Tibial nerve (tissue), 4 donors: ENCODE results near the gene KIR2DL1. TPM values are rescaled to one million over a fixed set of nuclear protein-coding genes. Genes with fewer than 3 reads are reported as not detected.

ENCODE experiments used
- DNase-seq, 2 donors: peaks; one replicate each; pipeline ENCODE4 v3.0.0-alpha.2; 2019; ENCODE audit warnings: low spot score in 2 of 2
- H3K27ac ChIP-seq, 4 donors: fragments of 200-600 bp; sonication (generic) in 3 of 4; one replicate each; pipeline ENCODE4 v1.5.1; 2017 to 2019; ENCODE audit warnings: mild to moderate bottlenecking in 1 of 4
- H3K27me3 ChIP-seq, 2 donors: fragments of 200-600 bp; sonication (generic) in 1 of 2; one replicate each; pipeline versions ENCODE4 v1.5.1 to v1.6.0; 2017 to 2019
- H3K36me3 ChIP-seq, 3 donors: fragments of 200-600 bp; sonication (generic); one replicate each; pipeline ENCODE4 v1.5.1; 2018 to 2019
- H3K4me1 ChIP-seq, 4 donors: fragments of 200-600 bp; sonication (generic) in 3 of 4; one replicate each; pipeline ENCODE4 v1.5.1; 2017 to 2019
- H3K4me3 ChIP-seq, 4 donors: fragments of 200-600 bp; sonication (generic) in 3 of 4; one replicate each; pipeline ENCODE4 v1.5.1; 2017 to 2019; ENCODE audit warnings: mild to moderate bottlenecking in 1 of 4, moderate library complexity in 1 of 4
- H3K9me3 ChIP-seq, 4 donors: fragments of 200-600 bp; sonication (generic) in 3 of 4; one replicate each; pipeline ENCODE4 v1.5.1; 2017 to 2019
- CTCF ChIP-seq, 5 experiments: fragments of 200-600 bp in 3 of 5; fragments of 450-650 bp in 2 of 5; sonication (generic) in 3 of 5; IDR thresholded peaks; one replicate each; pipeline ENCODE4 v1.5.1; 2016 to 2019; ENCODE audit warnings: antibody characterized with exemption in 5 of 5, mild to moderate bottlenecking in 3 of 5, moderate library complexity in 2 of 5
- EP300 ChIP-seq, 2 donors: sonication (generic); formaldehyde crosslinking; IDR thresholded peaks; one replicate each; pipeline ENCODE4 v1.6.1; 2017; ENCODE audit warnings: antibody characterized with exemption in 2 of 2, mild to moderate bottlenecking in 1 of 2
- POLR2A ChIP-seq, 2 donors: fragments of 450-650 bp; IDR thresholded peaks; one replicate each; pipeline ENCODE4 v1.6.1; 2017; ENCODE audit warnings: antibody characterized with exemption in 2 of 2, mild to moderate bottlenecking in 2 of 2, moderate library complexity in 2 of 2
- WGBS, 2 donors: methylation state at CpG; one replicate each; pipeline ENCODE4 v1.1.5; 2018; 5-methylcytosine and 5-hydroxymethylcytosine counted together
- total RNA-seq, 4 donors: library from RNA; depleted of rRNA; stranded (reverse); fragments of >200 nt; gene quantifications; one replicate each; pipeline ENCODE4 v1.1.0, GENCODE V29; 2016

Gene KIR2DL1
- total RNA-seq, 4 donors from 2014 or later = not detected

GRCh38 chr19:54803410-54803809, 33.8 kb downstream of the KIR2DL1 start, which contains the start of gene KIR2DL4:
KIR2DL4 (plus strand) TSS chr19:54803610; CDS start chr19:54803652, 42 bp downstream.
- 86% methylated on average over 10 of the region's 10 CpGs for WGBS, 2 donors
- Histone ChIP-seq H3K4me3 (no peak within 1 kb of the TSS), H3K27me3 (no peaks in the 10 kb centered on the region), H3K36me3 (no peaks in the 10 kb centered on the region), H3K27ac (no peak within 1 kb of the TSS), H3K9me3 (no peaks in the 10 kb centered on the region), H3K4me1 (no peaks in the 10 kb centered on the region)
- TF ChIP-seq POLR2A (IDR thresholded peaks at IDR 0.05) (no peak), EP300 (IDR thresholded peaks at IDR 0.05) (no peak), CTCF (IDR thresholded peaks at IDR 0.05) (no peak)
- DNase-seq = no peak

- Histone ChIP-seq H3K27me3 (no peaks in the 10 kb centered on the region), H3K9me3 (no peaks in the 10 kb centered on the region), H3K4me1 (no peaks in the 10 kb centered on the region), H3K36me3 (no peaks in the 10 kb centered on the region), H3K4me3 (no peak overlapping the region), H3K27ac (no peak overlapping the region)
- TF ChIP-seq POLR2A (IDR thresholded peaks at IDR 0.05) = no peak
- TF ChIP-seq EP300 (IDR thresholded peaks at IDR 0.05) = no peak
- TF ChIP-seq CTCF (IDR thresholded peaks at IDR 0.05) = no peak
- WGBS, 2 donors = 65 to 67% methylated on average over 5 of the region's 5 CpGs
- no peak for DNase-seq
These were observed 34.5 kb downstream of the KIR2DL1 start for GRCh38 chr19:54804101-54804500.

- no peak for TF ChIP-seq POLR2A (IDR thresholded peaks at IDR 0.05)
- no peak for TF ChIP-seq CTCF (IDR thresholded peaks at IDR 0.05)
- TF ChIP-seq EP300 (IDR thresholded peaks at IDR 0.05) = no peak
- Histone ChIP-seq H3K4me1 (no peaks in the 10 kb centered on the region), H3K4me3 (no peak overlapping the region), H3K36me3 (no peaks in the 10 kb centered on the region), H3K9me3 (peaks cover 0 to 2% (median 0%) of the 10 kb centered on the region in 4 donors), H3K27me3 (no peaks in the 10 kb centered on the region), H3K27ac (no peak overlapping the region)
- no peak for DNase-seq
- WGBS, 2 donors = 90 to 93% methylated on average over 10 of the region's 10 CpGs
These were observed 35.0 kb downstream of the KIR2DL1 start for GRCh38 chr19:54804571-54804970.

- H3K9me3 ChIP-seq = peaks cover 0 to 9% (median 0%) of the 10 kb centered on the region in 4 donors
- no peak for DNase-seq
- 77% methylated on average over 14 of the region's 14 CpGs for WGBS, 2 donors
These were observed 36.3 kb downstream of the KIR2DL1 start for GRCh38 chr19:54805665-54806515.

More at GRCh38 chr19:54805665-54806515, 36.3 kb downstream of the KIR2DL1 start:
- Histone ChIP-seq H3K4me1 (no peaks in the 10 kb centered on the region), H3K36me3 (no peaks in the 10 kb centered on the region), H3K4me3 (no peak overlapping the region), H3K27me3 (no peaks in the 10 kb centered on the region), H3K27ac (no peak overlapping the region)
- no peak for TF ChIP-seq POLR2A (IDR thresholded peaks at IDR 0.05)
- no peak for TF ChIP-seq EP300 (IDR thresholded peaks at IDR 0.05)
- no peak for TF ChIP-seq CTCF (IDR thresholded peaks at IDR 0.05)
